Caco-2 (cell line): ENCODE data around the gene MAP2K5. TPM values are rescaled to one million over a fixed set of nuclear protein-coding genes. Genes with fewer than 3 reads are reported as not detected.

Experiments used
- BruUV-seq: library from RNA; stranded (reverse); fragments of 400-500 nt; replicated peaks from 2 replicates; lab custom pipeline; 2021; lab: Mats Ljungman, UMichigan
- CTCF ChIA-PET: fragments of 300-600 bp; sonication (Branson Sonifier 250); formaldehyde crosslinking; loops from one replicate; lab custom pipeline; 2022; ENCODE audit warnings: antibody characterized with exemption; lab: Charles Lee
- POLR2A ChIA-PET: fragments of 300-600 bp; sonication (Branson Sonifier 250); formaldehyde crosslinking; loops from one replicate; lab custom pipeline; 2022; ENCODE audit warnings: antibody characterized with exemption; lab: Charles Lee
- DNase-seq, 2 experiments: peaks; one replicate each; pipeline versions ENCODE4 v3.0.0 to v3.0.0-alpha.2; 2020 to 2022
- H3K27me3 ChIP-seq: replicated peaks from 2 replicates; pipeline ENCODE4 v1.6.0; 2011; ENCODE audit warnings: low read length; ENCODE audit not compliant: control insufficient read depth, insufficient read depth
- H3K36me3 ChIP-seq: 2 replicates; pipeline ENCODE4 v1.5.1; 2011; ENCODE audit warnings: low read length; ENCODE audit not compliant: control insufficient read depth, insufficient read depth
- H3K4me1 ChIP-seq: fragments of 250-450 bp; sonication (Bioruptor Pico); 2 replicates; pipeline ENCODE4 v1.5.1; 2020; ENCODE audit warnings: mild to moderate bottlenecking
- H3K4me3 ChIP-seq: 2 replicates; pipeline ENCODE4 v1.5.1; 2011; ENCODE audit warnings: low read depth, mild to moderate bottlenecking, control low read depth, low read length
- H3K9me3 ChIP-seq: fragments of 250-450 bp; sonication (Bioruptor Pico); 2 replicates; pipeline ENCODE4 v1.5.1; 2020; ENCODE audit warnings: mild to moderate bottlenecking, moderate library complexity
- H3K27ac Mint-ChIP-seq: one replicate; pipeline ENCODE4 v1.8.0; 2022; ENCODE audit warnings: mixed read lengths; ENCODE audit not compliant: unreplicated experiment
- H3K27me3 Mint-ChIP-seq: one replicate; pipeline ENCODE4 v1.8.0; 2022; ENCODE audit warnings: mixed read lengths; ENCODE audit not compliant: insufficient read depth, unreplicated experiment
- H3K36me3 Mint-ChIP-seq: one replicate; pipeline ENCODE4 v1.8.0; 2022; ENCODE audit warnings: mild to moderate bottlenecking, mixed read lengths; ENCODE audit not compliant: insufficient read depth, unreplicated experiment
- H3K4me1 Mint-ChIP-seq: one replicate; pipeline ENCODE4 v1.8.0; 2022; ENCODE audit warnings: low read depth, mixed read lengths; ENCODE audit not compliant: unreplicated experiment
- H3K4me3 Mint-ChIP-seq: one replicate; pipeline ENCODE4 v1.8.0; 2022; ENCODE audit warnings: mild to moderate bottlenecking, moderate library complexity, mixed read lengths; ENCODE audit not compliant: unreplicated experiment
- H3K9me3 Mint-ChIP-seq: one replicate; pipeline ENCODE4 v1.8.0; 2022; ENCODE audit warnings: mixed read lengths; ENCODE audit not compliant: unreplicated experiment
- intact Hi-C: fragments of 100-400 bp; cut with micrococcal nuclease; formaldehyde crosslinking; loops from one replicate; pipeline ENCODE4 v1.10.0; 2022; ENCODE audit not compliant: unreplicated experiment
- total RNA-seq: library from RNA; stranded (reverse); gene quantifications from 2 replicates; pipeline ENCODE4 v1.2.3, GENCODE V29; 2022
- TF ChIP-seq, protein P1 (sequence below), 2 experiments: fragments of 200-600 bp in 1 of 2; IDR thresholded peaks; 1 replicate in 1 of 2; 2 replicates in 1 of 2; pipeline versions ENCODE4 v1.5.1 to v1.8.0; 2011 to 2022; ENCODE audit warnings: antibody characterized with exemption in 1 of 2, control low read depth in 1 of 2, inconsistent platforms in 1 of 2, low read depth in 1 of 2, low read length in 1 of 2, mild to moderate bottlenecking in 1 of 2, moderate library complexity in 1 of 2; ENCODE audit not compliant: insufficient read depth in 1 of 2, severe bottlenecking in 1 of 2, unreplicated experiment in 1 of 2

The MAP2K5 gene
- total RNA-seq, 1 experiment from 2014 or later: 12.2 TPM

DNA sequence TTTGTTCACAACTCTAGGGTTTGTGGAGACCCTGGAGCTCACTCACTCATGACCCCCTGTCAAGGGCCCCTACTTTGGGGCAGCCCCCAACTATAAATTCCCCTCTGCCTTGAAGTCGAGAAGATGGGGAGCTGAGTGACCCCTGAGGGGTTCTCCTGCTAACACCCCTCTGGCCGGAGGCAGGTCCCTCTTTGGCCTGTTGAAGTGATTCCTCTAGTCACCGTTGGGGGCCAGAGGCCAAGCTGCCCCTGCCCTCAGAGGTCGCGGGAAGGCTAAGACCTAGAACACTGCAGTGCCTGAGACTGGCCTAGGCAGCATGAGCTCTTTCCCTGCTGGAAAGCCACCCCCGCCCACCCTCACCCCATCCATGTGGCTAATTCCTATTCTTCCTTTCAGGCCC lies 267.4 kb downstream of the MAP2K5 start:
- CTCF ChIA-PET: no interaction called here
- H3K36me3 Mint-ChIP-seq: no peaks in the 10 kb centered on the region
- no peaks in the 10 kb centered on the region for H3K4me1 ChIP-seq
- peak in 1 of 2 experiments; percentile 17 for DNase-seq
- BruUV-seq: no TSS peak
- intact Hi-C loops: no loop called here
- no peak overlapping the region for H3K4me3 Mint-ChIP-seq
- H3K9me3 Mint-ChIP-seq: no peaks in the 10 kb centered on the region
- H3K27me3 ChIP-seq: no peaks in the 10 kb centered on the region
- H3K9me3 ChIP-seq: no peaks in the 10 kb centered on the region
- no peak overlapping the region for H3K4me3 ChIP-seq
- TF ChIP-seq, protein P1, sequence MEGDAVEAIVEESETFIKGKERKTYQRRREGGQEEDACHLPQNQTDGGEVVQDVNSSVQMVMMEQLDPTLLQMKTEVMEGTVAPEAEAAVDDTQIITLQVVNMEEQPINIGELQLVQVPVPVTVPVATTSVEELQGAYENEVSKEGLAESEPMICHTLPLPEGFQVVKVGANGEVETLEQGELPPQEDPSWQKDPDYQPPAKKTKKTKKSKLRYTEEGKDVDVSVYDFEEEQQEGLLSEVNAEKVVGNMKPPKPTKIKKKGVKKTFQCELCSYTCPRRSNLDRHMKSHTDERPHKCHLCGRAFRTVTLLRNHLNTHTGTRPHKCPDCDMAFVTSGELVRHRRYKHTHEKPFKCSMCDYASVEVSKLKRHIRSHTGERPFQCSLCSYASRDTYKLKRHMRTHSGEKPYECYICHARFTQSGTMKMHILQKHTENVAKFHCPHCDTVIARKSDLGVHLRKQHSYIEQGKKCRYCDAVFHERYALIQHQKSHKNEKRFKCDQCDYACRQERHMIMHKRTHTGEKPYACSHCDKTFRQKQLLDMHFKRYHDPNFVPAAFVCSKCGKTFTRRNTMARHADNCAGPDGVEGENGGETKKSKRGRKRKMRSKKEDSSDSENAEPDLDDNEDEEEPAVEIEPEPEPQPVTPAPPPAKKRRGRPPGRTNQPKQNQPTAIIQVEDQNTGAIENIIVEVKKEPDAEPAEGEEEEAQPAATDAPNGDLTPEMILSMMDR (IDR thresholded peaks at IDR 0.05; ENCODE audit: insufficient read depth in 1 of 2, low read depth in 1 of 2, low read length in 1 of 2, severe bottlenecking in 1 of 2, unreplicated experiment in 1 of 2): no peak
- POLR2A ChIA-PET: no interaction called here
- no peaks in the 10 kb centered on the region for H3K36me3 ChIP-seq
- H3K27ac Mint-ChIP-seq: no peak overlapping the region
- no peaks in the 10 kb centered on the region for H3K4me1 Mint-ChIP-seq
- no peaks in the 10 kb centered on the region for H3K27me3 Mint-ChIP-seq

DNA sequence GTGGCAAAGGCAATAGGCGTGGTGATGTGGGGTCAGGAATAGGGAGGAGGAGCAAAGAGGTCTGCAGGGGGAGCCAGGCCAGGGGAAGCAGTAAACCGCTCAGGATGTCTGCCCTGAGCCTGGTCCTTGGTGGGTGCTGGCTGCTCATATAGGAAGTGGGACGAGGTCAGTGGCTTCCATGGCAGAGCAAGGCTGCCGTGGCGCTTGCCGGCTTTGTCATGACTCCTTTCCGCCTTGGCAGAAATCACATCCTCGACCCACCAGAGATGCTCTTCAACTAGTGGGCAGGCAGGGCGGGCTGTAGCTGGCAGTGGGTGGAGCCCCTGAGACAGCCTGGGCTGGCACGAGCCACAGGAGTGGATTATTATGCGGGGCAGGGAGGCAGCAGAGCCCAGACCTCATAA lies 269.7 kb downstream of the MAP2K5 start:
- ChIA-PET POLR2A (no interaction called here), CTCF (no interaction called here)
- Mint-ChIP-seq H3K4me3 (no peak overlapping the region), H3K9me3 (no peaks in the 10 kb centered on the region), H3K36me3 (no peaks in the 10 kb centered on the region), H3K27ac (no peak overlapping the region), H3K27me3 (peaks cover 8% of the 10 kb centered on the region), H3K4me1 (no peaks in the 10 kb centered on the region)
- no peaks in the 10 kb centered on the region for H3K27me3 ChIP-seq
- H3K4me1 ChIP-seq: no peaks in the 10 kb centered on the region
- H3K36me3 ChIP-seq: no peaks in the 10 kb centered on the region
- peak in 1 of 2 experiments; percentile 25 for DNase-seq
- TF ChIP-seq, protein P1 (IDR thresholded peaks at IDR 0.05; ENCODE audit: insufficient read depth in 1 of 2, low read depth in 1 of 2, low read length in 1 of 2, severe bottlenecking in 1 of 2, unreplicated experiment in 1 of 2): no peak
- no peak overlapping the region for H3K4me3 ChIP-seq
- H3K9me3 ChIP-seq: no peaks in the 10 kb centered on the region; the same call in 1 of the 2 replicates
- BruUV-seq: no TSS peak
- intact Hi-C loops: no loop called here

DNA sequence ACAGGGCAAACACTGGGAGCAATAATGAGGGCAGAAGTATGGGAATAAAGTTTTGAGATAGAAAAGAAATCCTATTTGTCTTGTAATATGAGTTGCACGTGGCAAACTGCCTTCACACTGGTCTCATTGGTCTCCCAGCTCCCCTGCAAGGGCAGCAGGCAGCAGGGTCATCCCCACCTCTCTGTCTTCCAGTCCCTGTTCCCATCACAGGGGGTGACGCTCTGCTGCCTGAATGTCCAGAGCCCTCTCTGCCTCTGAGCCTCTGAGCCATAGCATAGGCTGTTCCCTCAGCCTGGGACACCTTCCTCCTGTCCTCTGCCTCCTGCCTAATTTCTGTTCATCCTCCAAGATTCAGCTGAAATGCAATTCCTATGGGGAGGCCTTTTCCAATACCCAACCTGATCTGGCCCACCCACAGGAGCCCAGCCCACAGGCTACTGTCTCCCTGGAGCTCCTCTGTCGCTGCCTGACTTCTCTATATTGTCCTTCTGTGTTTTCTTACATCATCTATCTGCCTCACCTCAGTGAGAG lies 270.7 kb downstream of the MAP2K5 start:
- no peak overlapping the region for H3K27ac Mint-ChIP-seq
- ChIA-PET POLR2A (no interaction called here), CTCF (no interaction called here)
- Histone ChIP-seq H3K36me3 (no peaks in the 10 kb centered on the region), H3K4me3 (no peak overlapping the region), H3K4me1 (no peaks in the 10 kb centered on the region), H3K27me3 (no peaks in the 10 kb centered on the region), H3K9me3 (no peaks in the 10 kb centered on the region; the same call in 1 of the 2 replicates)
- H3K27me3 Mint-ChIP-seq: peaks cover 8% of the 10 kb centered on the region
- H3K36me3 Mint-ChIP-seq: no peaks in the 10 kb centered on the region
- TF ChIP-seq, protein P1 (IDR thresholded peaks at IDR 0.05; ENCODE audit: insufficient read depth in 1 of 2, low read depth in 1 of 2, low read length in 1 of 2, severe bottlenecking in 1 of 2, unreplicated experiment in 1 of 2): no peak
- H3K4me3 Mint-ChIP-seq: no peak overlapping the region
- intact Hi-C loops: no loop called here
- DNase-seq: no peak
- no peaks in the 10 kb centered on the region for H3K9me3 Mint-ChIP-seq
- H3K4me1 Mint-ChIP-seq: no peaks in the 10 kb centered on the region
- BruUV-seq: no TSS peak
